NCI-H1105 treated with DMSO at 0.1 percent for 48 hours (cell line): Measurements from ENCODE around the gene CNDP2.
"Not testable (repeated sequence)": the region's sequence is repeated elsewhere in the genome, so short reads cannot be mapped to it uniquely, and the experiment has no call there.

Experiments used
- DNase-seq: peaks from one replicate; lab custom pipeline; 2025; lab: John Stamatoyannopoulos, UW

The CNDP2 gene

DNA sequence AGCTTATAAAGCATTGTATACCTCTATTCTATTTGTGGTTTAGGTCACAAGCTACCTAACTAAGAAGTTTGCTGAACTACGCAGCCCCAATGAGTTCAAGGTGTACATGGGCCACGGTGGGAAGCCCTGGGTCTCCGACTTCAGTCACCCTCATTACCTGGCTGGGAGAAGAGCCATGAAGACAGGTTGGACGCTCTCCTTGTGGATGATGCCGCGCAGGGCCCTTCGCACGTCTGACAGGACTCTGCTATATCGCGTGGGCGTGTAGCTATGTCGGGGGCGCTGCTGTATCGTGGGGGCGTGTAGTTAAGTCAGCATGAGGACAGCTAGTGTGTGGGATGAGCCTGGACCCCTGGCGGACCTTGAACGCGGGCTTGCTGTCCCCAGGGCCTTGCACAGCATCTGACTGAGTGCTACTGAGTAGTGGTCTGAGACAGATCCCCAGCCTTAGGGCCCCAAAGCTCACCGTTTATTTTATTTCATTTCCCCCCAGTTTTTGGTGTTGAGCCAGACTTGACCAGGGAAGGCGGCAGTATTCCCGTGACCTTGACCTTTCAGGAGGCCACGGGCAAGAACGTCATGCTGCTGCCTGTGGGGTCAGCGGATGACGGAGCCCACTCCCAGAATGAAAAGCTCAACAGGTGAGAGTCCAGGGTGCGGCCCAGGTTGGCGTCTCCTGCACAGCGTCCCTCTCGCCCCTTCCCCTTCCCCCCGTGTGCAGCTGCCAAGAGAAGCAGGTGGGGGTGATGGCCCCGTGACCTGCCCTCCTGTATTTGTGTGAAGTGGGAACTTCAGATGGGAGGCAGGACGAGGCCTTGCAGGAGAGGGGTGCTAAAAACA is 22.5 kb downstream of the CNDP2 start:
- DNase-seq, result no peak

DNA sequence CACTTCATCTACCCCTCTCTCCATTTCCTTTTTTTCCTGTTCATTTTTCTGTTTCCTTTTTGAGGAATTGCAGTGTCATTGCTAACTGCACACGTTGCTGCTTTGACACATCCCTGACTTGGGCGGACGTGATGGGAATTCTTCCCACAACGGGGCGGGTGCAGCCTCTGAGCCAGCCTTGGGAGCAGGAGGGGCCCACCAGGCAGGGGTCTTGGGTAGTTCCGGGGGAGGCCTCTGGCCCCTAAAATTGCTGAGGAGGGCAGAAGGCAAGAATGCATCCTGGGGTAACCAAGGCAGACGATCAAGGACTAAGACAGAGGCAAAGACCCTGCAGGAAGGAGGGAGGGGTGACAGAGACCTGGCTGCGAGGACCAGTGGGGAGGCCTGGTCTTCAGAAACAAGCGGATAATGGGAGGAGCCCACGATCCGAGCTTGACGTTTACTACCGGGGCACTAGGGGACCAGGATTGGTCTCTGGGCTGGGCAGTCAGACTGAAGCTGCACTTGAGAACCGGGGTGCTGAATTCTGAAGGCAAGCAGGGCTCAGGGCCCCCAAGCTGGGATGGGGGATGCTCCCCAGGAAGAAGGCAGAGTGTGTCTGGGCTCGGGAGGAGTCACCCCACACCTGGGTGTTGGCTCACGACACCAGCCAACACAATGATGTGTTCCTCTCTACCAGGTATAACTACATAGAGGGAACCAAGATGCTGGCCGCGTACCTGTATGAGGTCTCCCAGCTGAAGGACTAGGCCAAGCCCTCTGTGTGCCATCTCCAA is 23.3 kb downstream of the CNDP2 start:
- DNase-seq, result no peak

DNA sequence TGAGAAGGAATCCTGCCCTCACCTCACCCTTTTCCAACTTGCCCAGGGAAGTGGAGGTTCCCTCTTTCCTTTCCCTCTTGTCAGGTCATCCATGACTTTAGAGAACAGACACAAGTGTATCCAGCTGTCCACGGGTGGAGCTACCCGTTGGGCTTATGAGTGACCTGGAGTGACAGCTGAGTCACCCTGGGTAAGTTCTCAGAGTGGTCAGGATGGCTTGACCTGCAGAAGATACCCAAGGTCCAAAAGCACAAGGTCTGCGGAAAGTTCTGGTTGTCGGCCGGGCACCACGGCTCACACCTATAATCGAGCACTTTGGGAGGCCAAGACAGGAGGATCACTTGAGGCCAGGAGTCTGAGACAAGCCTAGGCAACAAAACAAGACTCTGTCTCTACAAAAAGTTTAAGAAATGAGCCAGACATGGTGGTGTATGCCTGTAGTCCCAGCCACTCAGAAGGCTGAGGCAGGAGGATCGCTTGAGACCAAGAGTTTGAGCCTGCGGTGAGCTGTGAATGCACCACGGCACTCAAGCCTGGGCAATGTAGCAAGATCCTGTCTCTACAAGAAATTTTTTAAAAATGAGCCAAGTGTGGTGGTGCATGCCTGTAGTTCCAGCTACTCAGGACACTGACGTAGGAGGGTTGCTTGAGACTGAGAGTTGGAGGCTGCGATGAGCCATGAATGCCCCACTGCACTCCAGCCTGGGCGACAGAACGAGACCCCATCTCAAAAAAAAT is 24.1 kb downstream of the CNDP2 start:
- DNase-seq, result no peak

DNA sequence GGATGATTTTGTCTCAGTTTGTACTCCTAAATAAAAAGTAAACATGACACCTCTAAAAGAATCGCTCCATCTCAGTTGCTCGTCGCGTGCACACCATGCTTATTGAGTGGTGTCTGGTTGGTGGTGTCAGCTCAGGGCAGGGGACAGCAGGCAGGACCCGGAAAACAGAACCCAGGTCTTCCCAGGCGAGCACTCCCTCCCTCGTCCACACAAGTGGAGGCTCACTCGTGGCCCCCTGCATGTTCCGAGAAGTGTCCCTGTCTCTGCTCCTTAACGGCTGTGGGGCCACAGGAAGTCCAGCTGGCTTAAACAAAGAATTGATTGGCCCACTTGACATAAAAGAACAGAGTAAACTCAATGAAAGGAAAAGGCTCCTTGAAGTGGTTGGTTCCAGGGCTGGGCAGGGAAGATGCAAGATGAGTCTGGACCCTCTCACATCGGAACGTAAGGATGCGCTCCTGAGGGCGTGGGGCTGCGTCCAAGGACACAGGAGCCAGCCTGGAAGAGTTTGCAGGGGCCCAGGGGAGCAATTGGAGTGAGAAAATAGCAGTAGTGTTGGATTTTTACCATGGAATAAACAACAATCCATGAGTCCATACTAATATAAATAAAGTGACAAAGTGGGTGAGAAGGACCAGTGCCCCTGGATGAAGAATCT is 25.0 kb downstream of the CNDP2 start:
- no peak for DNase-seq

DNA sequence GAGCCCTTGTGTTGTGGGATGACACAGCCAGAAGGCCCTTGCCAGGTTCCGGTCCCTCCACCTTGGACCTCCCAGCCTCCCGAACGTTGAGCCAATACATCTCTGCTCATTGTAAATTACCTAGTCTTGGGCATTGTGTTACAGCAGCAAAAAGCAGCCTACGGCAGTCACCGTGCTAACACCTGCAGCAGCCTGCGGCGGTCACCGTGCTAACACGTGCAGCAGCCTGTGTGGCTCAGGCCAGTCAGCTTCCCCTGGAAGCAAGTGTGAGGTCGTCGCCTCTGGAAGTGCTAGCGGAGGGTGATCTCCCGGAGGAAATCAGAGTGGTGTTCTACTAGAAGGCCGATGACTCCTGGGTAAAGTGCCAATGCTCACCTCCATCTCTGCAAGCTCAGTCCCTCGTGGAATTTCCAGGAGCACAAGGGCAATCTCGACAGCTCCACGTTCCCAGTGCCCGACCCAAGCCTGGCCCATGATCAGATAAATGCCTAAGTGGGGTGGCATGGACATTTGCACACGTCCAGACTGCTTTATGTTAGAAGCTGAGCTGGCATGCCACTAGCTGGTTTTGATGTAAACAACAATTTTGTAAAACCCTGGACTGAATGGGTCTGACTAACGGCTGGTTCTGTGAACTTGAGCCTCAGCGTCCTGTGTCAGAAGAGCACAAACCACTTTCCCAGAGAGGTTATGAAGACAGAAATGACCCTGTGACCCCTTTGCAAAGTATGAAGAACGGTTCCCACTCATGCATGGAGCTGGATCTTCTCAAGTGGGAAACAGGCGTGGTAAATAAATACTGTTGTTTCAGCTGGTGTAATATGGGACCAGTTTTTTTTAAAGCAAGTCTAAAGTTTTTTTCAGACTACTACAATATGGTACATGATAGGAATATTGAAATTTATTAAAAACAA is 26.7 kb downstream of the CNDP2 start:
- DNase-seq, result no peak

DNA sequence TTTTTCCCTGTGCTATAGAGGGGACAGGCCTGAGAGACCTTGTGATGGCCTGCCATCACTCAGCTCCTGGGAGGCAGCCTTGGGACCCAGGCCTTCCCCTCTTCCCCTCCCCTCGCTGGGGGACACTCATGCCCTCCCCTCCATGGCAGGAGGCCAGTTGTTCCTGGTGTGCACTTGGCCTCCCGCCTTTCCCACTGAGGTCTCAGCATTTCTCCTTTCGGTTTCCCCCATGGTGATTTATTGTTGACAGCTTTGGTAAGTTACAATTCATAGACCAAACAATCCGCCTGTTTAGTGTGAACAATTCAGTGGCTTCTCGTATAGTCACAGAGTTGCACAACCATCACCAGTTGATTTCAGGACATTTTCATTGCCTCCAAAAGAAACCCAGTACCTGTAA is 27.9 kb downstream of the CNDP2 start:
- peak; percentile 60 for DNase-seq

DNA sequence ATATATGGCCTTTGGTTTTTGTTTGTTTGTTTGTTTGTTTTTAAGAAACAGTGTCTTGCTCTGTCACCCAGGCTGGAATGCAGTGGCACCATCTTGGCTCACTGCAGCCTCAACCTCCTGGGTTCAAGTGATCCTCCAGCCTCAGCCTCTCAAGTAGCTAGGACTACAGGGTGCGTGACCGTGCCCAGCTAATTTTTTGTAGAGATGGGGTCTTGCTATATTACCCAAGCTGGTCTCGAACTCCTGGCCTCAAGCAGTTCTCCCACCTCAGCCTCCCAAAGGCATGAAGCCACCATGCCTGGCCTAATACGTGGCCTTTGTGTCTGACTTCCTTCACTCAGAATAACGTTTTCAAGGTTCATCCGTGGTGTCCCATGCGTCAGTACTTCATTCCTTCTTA is 28.8 kb downstream of the CNDP2 start:
- DNase-seq, result not testable (repeated sequence)

DNA sequence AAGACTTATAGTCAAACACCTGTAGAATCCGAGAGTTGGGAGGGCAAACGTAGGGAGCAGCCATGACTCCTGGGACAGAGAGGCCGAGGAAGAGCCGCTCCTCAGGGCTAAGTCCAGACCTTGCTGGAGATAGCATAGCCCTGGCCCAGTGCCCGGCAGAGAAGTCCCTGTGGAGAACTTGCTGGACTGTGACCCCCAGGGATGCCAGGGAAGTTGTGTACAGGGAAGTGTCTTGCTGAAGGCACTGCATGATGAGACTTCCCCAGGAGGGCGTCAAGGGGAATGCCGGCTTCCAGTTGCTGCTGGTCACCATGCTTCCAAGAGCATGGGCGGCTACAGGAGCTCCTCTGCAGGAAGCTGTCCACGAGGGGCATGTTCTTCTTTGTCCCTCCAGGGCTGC is 29.6 kb downstream of the CNDP2 start:
- DNase-seq, result no peak

DNA sequence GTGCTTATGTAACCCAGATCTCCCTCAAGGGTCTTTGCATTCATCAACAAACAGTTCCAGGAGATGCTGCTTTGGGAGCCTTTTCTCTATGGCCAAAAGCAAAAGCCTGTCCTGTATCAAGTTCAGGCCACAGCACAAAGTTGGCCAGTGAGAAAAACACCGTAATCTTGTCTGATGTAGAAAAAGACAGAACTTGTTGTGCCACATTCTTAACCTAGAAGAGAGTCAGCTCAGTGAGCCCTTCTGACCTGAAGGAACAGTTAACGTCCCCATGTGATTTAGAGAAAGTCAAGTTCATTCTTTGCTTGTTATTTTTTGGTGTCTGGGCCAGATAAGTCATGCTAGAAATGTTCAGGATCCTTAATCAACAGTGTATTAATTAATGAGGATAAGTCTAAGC is 30.3 kb downstream of the CNDP2 start:
- no peak for DNase-seq

DNA sequence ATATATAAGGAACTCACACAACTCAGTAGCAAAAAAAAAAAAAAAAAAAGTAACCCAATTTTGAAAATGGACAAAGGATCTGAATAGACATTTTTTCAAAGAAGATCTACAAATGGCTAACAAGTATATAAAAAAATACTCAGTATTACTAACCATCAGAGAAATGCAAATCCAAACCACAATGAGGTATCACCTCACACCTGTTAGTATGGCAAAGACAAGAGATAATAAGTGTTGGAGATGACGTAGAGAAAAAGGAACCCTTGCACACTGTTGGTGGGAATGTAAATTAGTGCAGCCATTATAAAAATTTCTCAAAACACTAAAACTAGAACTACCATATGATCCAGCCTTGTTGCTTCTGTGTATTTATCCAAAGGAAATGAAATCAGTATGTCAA is 32.3 kb downstream of the CNDP2 start:
- no peak for DNase-seq

DNA sequence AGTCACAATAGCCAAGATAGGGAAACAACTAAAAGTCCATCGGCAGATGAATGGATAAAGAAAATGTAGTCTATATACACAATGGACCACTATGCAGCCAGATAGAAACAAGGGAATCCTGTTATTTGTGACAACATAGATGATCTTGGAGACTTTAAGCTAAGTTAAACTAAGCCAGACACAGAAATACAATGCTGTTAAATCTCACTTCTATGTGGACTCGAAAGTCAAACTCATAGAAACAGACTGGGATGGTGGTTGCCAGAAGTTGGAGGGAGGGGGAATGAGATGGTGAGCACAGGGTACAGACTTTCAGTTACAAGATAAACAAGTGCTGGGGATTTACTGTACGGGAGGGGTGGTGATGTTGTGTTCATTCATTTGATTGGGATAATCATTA is 32.8 kb downstream of the CNDP2 start:
- DNase-seq, result no peak

DNA sequence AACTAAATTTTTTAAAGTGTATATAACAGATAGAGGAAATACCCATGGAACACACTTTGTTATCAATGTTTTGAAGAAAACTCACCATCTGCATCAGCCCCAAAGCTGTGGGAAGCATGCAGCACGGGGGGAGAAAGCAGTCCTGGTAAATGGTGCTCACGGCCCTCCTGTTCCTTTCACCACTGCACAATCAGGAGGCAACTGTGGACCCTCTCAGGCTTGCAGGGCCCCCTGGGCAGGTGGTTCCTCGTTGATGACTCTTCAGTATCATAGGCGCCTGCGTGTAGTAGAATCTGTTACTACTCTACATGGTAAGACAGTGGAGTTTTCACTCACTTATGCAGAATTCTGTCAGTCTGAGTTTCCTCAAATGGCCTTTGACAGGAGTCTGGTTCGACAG is 33.2 kb downstream of the CNDP2 start:
- no peak for DNase-seq

DNA sequence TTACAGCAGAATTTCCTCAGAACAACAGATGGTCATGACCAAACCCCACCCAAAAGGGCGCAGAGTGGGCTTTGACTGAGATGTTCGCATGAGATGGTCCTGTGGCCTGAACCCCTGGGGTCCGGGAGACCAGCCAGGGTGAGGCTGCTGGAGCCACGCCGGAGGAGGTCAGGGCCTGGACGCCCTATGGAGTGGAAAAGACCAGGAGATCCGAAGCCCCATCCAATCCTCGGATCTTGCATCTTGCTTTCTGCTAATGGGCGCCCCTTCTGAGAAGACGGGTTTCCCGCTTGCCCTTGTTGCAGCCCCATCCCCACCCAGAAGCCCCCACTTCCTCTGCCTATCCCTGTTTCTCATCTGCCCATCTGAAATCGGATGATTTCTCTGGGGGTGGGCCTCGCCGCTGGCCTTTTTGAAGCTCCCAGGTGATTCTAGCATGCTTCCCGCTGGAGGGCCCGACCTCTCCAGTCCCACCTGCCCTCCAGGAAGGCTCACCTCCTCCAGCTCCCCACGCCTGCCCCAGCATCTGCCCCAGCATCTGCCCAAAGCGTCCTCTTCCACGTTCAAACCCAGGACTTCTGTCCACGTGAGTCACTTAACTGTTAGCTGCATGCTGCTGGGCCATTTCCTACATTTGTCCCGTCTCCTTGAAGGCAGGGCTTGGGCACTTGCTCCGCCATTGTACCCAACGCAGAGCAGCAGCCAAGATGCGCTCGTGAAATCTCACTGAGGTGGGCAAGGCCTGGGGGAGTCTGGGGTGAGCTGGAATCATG is 33.8 kb downstream of the CNDP2 start:
- no peak for DNase-seq

DNA sequence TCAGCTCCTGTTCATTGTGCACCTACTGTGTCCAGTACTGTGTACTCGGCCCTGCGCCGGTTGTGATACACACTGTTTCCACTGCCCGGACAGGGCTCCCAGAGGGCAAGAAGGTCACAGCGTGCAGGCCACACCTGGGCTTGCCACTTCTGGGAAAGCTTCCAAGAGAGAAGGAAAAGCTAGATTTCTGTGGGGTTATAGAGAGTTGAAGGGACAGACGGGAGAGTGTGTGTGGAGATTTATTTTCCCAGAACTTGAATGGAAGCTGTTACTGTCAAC is 34.4 kb downstream of the CNDP2 start:
- DNase-seq, result no peak

DNA sequence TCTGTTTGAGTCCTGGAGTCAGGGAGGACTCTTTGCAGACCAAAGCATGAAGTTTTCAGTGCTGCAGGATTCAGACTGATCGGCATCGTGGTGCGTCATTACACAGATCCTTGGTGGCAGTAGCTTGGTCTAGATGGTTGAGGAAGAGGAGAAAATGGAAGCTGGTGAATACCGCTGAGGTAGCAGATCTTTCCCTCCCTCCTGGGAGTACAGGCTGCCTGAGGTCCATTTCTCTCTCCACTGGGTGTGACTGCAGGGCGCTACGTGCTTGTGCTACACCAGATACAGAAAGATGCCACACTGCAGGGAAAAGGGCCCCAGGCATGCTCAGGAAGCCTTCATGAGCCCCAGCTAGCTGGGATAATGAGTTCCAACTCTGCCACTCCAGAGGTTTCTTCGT is 34.9 kb downstream of the CNDP2 start:
- no peak for DNase-seq

DNA sequence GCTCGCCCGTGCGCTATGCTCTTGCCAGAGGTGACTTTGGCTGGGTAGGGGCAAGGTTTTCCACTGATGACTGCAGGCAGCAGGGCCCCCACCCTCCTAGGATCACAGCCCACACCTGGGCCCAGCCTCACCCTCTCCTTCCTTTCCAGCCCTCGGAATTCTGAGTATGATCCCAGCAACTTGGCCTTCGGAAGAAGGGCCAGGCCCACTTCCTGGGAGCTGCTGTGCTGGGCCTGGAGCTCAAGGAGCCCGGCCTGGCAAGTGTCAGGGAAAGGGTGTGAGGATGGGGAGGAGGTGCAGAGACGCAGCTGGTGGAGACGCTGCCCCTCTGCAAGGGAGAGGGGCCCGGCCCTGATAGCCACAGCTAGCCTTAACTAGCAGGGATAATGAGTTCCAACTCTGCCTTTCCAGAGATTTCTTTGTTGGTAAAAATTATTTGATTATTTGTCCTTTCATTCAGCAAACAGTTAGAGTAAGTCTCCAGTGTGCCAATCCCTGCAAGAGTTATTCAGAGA is 36.4 kb downstream of the CNDP2 start:
- no peak for DNase-seq

DNA sequence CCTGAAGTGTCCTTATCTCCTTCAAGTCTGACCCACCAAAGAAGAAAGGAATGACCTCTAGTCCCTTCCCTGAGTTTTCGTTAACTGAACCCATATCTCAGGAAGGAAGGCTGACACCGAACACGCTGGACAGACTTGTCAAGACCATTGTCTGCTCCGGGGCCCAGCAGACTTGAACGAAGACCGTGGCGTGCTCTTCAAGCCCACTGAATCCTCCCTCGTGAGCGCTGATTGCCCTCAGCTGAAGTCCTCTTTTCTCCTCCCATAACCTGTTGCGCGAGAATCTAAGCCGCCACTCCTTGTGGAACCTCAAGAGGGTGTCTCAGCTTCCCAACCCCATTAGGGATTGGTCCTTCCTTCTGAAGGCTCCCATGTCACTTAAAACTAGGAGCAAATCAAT is 37.5 kb downstream of the CNDP2 start:
- no peak for DNase-seq

DNA sequence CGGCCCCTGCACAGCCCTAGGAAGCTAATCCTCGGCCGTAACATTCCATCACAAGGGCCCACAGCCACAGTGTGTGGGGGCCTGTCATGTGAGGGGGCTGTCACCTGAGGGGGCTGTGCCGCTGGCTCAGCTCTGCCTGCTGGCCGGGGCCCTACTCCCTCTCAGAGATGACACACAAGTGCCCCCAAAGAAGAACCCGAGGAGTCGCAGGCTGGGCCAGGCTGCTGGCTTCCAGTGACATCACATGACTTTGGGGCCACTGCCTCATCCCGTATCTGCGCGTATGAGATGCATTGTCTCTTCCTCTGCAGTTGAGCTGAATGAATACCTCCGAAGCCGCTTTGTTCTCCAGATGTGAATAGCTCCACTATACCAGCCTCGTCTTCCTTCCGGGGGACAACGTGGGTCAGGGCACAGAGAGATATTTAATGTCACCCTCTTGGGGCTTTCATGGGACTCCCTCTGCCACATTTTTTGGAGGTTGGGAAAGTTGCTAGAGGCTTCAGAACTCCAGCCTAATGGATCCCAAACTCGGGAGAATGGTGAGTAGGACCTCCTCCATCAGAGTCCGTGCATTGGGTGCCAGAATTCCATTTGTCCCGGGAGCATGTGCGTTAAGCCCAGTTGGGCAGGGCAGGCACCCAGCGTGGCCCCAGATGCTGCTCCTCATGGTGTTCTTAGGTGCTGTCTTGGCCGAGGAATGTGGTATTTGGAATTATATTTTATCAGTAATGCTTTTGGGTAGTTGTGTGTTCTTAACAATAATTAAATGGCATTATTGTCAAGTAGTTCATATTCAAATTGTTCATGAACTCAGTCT is 38.2 kb downstream of the CNDP2 start, which contains the start of gene CNDP1:
CNDP1 (plus strand) TSS at position 351 of the 820 bp plus-strand sequence; CDS start at position 519, 168 bp downstream.
- DNase-seq, result no peak

DNA sequence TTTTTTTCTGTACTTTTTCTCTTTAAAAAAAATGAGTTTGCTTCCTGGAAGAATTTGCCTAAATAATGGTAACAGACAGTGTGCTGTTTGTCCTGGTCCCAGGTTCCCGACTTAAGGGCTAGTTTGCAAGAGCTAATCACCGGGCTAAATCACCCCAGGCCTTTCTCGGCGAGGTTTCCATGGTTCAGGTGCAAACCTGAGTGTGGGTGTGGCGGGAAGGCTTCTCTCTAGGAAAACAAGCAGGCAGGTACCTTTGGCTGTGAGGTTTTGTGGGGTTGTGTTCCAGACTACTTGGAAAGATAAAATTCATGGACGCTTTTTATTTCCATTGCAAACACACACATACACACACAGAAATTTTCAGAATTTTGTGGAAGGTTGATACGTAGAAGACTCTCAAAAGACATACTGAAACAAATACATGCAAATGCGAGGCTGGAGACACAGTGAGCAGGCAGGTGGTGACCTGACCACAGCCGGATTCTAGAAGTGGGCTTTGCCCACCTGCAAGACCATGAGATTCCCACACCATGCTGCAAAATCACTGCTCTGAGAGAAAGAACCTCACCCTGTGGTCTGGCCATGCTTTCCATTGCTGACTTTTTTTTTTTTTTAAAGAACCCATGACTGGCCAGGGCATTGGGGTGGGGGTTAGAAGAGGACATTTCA is 39.0 kb downstream of the CNDP2 start:
- DNase-seq, result no peak
